ENCODE results near the gene RNF14.

The RNF14 gene

GRCh38 chr5:141961466-141961865 lies 7.4 kb upstream of the RNF14 start:
- no peaks in the 10 kb centered on the region for H3K27me3 ChIP-seq (replicated peaks; ENCODE audit: control insufficient read depth, insufficient read depth, low read length)
- no peak for TF ChIP-seq CTCF (IDR thresholded peaks at IDR 0.05; ENCODE audit: insufficient read depth, low read length, poor library complexity, severe bottlenecking)
- no peak for DNase-seq (ENCODE audit: extremely low read depth, insufficient read length)
- no peaks in the 10 kb centered on the region for H3K36me3 ChIP-seq (ENCODE audit: control insufficient read depth, insufficient read depth, low read length)
- no peak overlapping the region for H3K4me3 ChIP-seq (replicated peaks; ENCODE audit: low read depth, low read length)

GRCh38 chr5:141963701-141964100 lies 5.2 kb upstream of the RNF14 start:
- no peak for DNase-seq (ENCODE audit: extremely low read depth, insufficient read length)
- Histone ChIP-seq H3K4me3 (replicated peaks; ENCODE audit: low read depth, low read length) (no peak overlapping the region), H3K27me3 (replicated peaks; ENCODE audit: control insufficient read depth, insufficient read depth, low read length) (no peaks in the 10 kb centered on the region), H3K36me3 (ENCODE audit: control insufficient read depth, insufficient read depth, low read length) (no peaks in the 10 kb centered on the region)
- TF ChIP-seq CTCF (IDR thresholded peaks at IDR 0.05; ENCODE audit: insufficient read depth, low read length, poor library complexity, severe bottlenecking) = no peak

- no peak for DNase-seq (ENCODE audit: extremely low read depth, insufficient read length)
- no peaks in the 10 kb centered on the region for H3K27me3 ChIP-seq (replicated peaks; ENCODE audit: control insufficient read depth, insufficient read depth, low read length)
- no peak overlapping the region for H3K4me3 ChIP-seq (replicated peaks; ENCODE audit: low read depth, low read length)
- no peaks in the 10 kb centered on the region for H3K36me3 ChIP-seq (ENCODE audit: control insufficient read depth, insufficient read depth, low read length)
- TF ChIP-seq CTCF (IDR thresholded peaks at IDR 0.05; ENCODE audit: insufficient read depth, low read length, poor library complexity, severe bottlenecking) = no peak
Observed at GRCh38 chr5:141965071-141965470, 3.8 kb upstream of the RNF14 start.

- DNase-seq (ENCODE audit: extremely low read depth, insufficient read length) = no peak
Observed at GRCh38 chr5:141966275-141966962, 2.5 kb upstream of the RNF14 start.

GRCh38 chr5:141966963-141967333 lies 2.0 kb upstream of the RNF14 start:
- no peak for DNase-seq (ENCODE audit: extremely low read depth, insufficient read length)
- Histone ChIP-seq H3K4me3 (replicated peaks; ENCODE audit: low read depth, low read length) (no peak overlapping the region; the same call in 1 of the 2 replicates), H3K27me3 (replicated peaks; ENCODE audit: control insufficient read depth, insufficient read depth, low read length) (no peaks in the 10 kb centered on the region), H3K36me3 (ENCODE audit: control insufficient read depth, insufficient read depth, low read length) (no peaks in the 10 kb centered on the region)
- no peak for TF ChIP-seq CTCF (IDR thresholded peaks at IDR 0.05; ENCODE audit: insufficient read depth, low read length, poor library complexity, severe bottlenecking)

More at GRCh38 chr5:141966275-141966962, 2.5 kb upstream of the RNF14 start:
- Histone ChIP-seq H3K36me3 (ENCODE audit: control insufficient read depth, insufficient read depth, low read length) (no peaks in the 10 kb centered on the region), H3K4me3 (replicated peaks; ENCODE audit: low read depth, low read length) (no peak overlapping the region; the same call in 1 of the 2 replicates), H3K27me3 (replicated peaks; ENCODE audit: control insufficient read depth, insufficient read depth, low read length) (no peaks in the 10 kb centered on the region)
- no peak for TF ChIP-seq CTCF (IDR thresholded peaks at IDR 0.05; ENCODE audit: insufficient read depth, low read length, poor library complexity, severe bottlenecking)
